OCI-LY3 (cell line): ENCODE results near the gene SRGAP2B.
"Not testable (repeated sequence)": the region's sequence is repeated elsewhere in the genome, so short reads cannot be mapped to it uniquely, and the experiment has no call there.

Experiments used
- H2AFZ ChIP-seq: fragments of 200-600, 300-600 bp; shearing (Covaris generic); 2 replicates; pipeline ENCODE4 v1.6.0; 2014; ENCODE audit warnings: antibody characterized with exemption, low read depth, low read length
- H3K27ac ChIP-seq: fragments of 200-600, 300-600 bp; sonication (generic); 2 replicates; pipeline ENCODE4 v1.5.1; 2014; ENCODE audit warnings: mild to moderate bottlenecking, low read length, moderate library complexity, mixed read lengths
- H3K27me3 ChIP-seq: fragments of 200-600, 300-600 bp; sonication (generic); 2 replicates; pipeline ENCODE4 v1.6.1; 2014; ENCODE audit warnings: low read depth, low read length, mixed read lengths
- H3K36me3 ChIP-seq: fragments of 200-600, 300-600 bp; sonication (generic); replicated peaks from 2 replicates; pipeline ENCODE3; 2014; ENCODE audit warnings: low read depth, low read length, mixed read lengths
- H3K4me1 ChIP-seq: fragments of 300-600, 200-600 bp; sonication (generic); 2 replicates; pipeline ENCODE4 v1.6.1; 2014; ENCODE audit warnings: low read length, mixed read lengths
- H3K4me2 ChIP-seq: fragments of 200-600, 300-600 bp; sonication (generic); 2 replicates; pipeline ENCODE4 v1.6.1; 2014; ENCODE audit warnings: low read length, mixed read lengths
- H3K4me3 ChIP-seq: fragments of 300-600, 200-600 bp; sonication (generic); 2 replicates; pipeline ENCODE4 v1.5.1; 2014; ENCODE audit warnings: antibody characterized with exemption, mild to moderate bottlenecking, low read length, moderate library complexity
- H3K79me2 ChIP-seq: fragments of 300-600, 200-600 bp; shearing (Covaris generic); 2 replicates; pipeline ENCODE4 v1.6.1; 2014; ENCODE audit warnings: mild to moderate bottlenecking, low read length, mixed read lengths
- H3K9ac ChIP-seq: fragments of 300-600, 200-600 bp; shearing (Covaris generic); 2 replicates; pipeline ENCODE4 v1.6.0; 2014; ENCODE audit warnings: mild to moderate bottlenecking, low read length, moderate library complexity
- H3K9me3 ChIP-seq: fragments of 200-600, 300-600 bp; shearing (Covaris generic); 2 replicates; pipeline ENCODE4 v1.6.1; 2014; ENCODE audit warnings: low read length, mixed read lengths; ENCODE audit not compliant: insufficient read depth
- H4K20me1 ChIP-seq: fragments of 200-600, 300-600 bp; sonication (generic); 2 replicates; pipeline ENCODE4 v1.6.1; 2016; ENCODE audit warnings: low read length, mixed read lengths; ENCODE audit not compliant: insufficient read depth

SRGAP2B gene

DNA sequence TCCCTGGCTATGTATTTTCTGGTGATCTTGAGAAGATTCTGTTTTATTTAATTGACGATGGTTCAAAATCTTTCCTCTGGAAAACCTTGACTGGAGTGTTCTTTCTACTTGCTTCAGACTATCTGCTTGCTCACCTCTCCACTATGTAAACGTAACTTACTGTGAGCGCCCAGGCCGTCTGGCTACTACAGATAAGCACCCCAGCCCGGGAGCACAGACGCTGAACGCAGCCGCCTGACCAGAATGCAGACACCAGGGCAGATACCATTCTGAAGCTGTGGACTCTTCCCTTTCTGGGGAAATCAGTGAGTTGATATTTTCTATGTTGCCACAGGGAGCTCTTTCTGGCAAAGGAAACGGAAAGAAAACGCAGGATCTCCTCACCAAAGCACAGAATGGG lies 28.6 kb downstream of the SRGAP2B start:
- H2AFZ ChIP-seq, H3K79me2 ChIP-seq, H3K4me2 ChIP-seq, H3K27me3 ChIP-seq, H3K9me3 ChIP-seq, H3K27ac ChIP-seq, H3K9ac ChIP-seq, H3K4me1 ChIP-seq, H3K4me3 ChIP-seq, H4K20me1 ChIP-seq, H3K36me3 ChIP-seq: not testable (repeated sequence)

DNA sequence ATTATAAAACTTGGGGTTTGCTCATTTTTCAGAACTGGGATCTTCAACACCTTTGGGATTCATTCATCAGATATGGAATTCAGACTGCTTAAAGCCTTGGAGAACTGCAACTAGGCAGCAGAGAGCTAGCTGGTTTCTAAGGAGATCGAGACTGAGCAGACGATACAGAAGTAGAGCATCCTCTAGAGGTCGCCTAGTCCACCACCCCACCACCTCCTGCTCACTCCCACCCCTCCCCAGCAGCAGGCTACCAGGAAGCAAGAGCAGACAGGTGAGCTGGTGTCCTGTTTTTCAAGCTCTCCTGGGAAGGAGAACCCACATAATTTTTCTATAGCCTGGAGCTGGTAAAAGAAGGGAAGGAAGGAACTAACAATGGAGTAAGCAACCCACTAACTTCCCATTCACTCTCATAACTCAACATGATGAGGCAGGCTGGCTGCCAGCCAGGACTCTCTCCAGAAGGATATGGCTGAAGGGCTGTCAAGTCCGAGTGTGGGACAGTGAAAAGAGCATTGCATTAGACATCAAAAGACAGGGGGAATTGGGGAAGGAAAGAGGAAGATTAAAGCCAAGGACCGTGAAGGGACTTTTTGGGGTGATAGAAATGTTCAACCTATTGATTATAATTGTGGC lies 29.8 kb downstream of the SRGAP2B start:
- not testable (repeated sequence) for H3K27ac ChIP-seq, H3K4me1 ChIP-seq, H2AFZ ChIP-seq, H3K27me3 ChIP-seq, H3K9me3 ChIP-seq, H4K20me1 ChIP-seq, H3K36me3 ChIP-seq, H3K4me3 ChIP-seq, H3K79me2 ChIP-seq, H3K9ac ChIP-seq
- peak overlapping the region; percentile 43; the same call in 1 of the 2 replicates for H3K4me2 ChIP-seq

DNA sequence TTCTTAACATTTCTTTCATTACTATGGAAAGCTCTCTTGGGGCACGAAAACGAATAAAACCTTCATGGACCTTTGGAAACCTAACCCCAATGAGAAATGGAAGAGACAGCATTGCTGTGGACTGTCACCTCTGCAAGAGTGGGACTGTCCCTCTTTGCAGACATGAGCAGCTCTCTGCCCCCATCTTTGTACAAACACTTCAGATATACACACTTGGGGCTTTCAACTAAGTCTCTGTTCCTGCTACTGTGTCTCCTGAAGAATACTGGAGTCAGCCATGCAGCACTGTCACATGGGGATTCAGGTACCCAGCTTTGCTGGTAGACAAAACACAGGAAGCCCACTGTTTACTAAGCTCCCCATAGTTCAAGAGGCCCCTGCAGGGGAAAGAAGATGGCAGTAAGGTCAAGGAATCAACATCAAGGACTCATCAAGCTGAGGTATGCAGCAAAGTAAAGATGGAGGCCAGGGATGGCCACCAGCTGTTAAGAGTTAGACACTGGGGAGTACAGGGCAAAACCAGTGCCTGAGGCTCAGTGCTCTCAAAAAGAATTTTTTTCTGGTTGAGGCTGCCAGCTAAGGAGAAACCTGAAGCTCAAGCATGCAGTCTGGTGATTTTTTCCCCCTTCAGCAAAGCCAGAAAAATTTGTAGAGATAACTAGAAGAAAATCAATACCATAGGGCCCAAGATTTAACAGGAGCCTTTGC lies 31.0 kb downstream of the SRGAP2B start:
- not testable (repeated sequence) for H3K9me3 ChIP-seq, H4K20me1 ChIP-seq, H3K36me3 ChIP-seq, H3K4me1 ChIP-seq, H3K79me2 ChIP-seq, H3K4me3 ChIP-seq, H2AFZ ChIP-seq, H3K27me3 ChIP-seq, H3K9ac ChIP-seq
- Histone ChIP-seq H3K27ac (peak overlapping the region; percentile 34), H3K4me2 (peak overlapping the region; percentile 28; the same call in 1 of the 2 replicates)

DNA sequence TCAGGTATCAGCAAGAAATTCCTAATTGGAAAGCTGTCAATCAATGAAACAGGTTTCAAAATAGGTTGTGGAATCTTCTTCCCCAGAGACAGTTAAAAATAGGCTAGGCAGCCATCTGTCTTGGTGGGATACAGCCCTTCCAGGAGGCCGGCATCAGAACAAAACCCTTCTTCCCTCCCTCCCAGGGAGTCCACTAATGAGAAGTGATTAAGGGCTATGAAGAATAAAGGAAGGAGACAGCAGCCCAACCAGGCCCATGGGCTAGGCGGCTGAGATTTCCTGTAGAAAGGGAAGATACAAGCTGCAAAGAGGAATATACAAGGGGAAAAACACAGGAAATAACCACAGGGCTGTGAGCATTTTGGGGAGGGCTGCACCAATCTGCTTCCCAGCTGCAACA lies 31.8 kb downstream of the SRGAP2B start:
- H3K79me2 ChIP-seq, H3K4me2 ChIP-seq, H4K20me1 ChIP-seq, H2AFZ ChIP-seq, H3K9ac ChIP-seq, H3K36me3 ChIP-seq, H3K27me3 ChIP-seq, H3K9me3 ChIP-seq, H3K4me3 ChIP-seq, H3K27ac ChIP-seq, H3K4me1 ChIP-seq: not testable (repeated sequence)

DNA sequence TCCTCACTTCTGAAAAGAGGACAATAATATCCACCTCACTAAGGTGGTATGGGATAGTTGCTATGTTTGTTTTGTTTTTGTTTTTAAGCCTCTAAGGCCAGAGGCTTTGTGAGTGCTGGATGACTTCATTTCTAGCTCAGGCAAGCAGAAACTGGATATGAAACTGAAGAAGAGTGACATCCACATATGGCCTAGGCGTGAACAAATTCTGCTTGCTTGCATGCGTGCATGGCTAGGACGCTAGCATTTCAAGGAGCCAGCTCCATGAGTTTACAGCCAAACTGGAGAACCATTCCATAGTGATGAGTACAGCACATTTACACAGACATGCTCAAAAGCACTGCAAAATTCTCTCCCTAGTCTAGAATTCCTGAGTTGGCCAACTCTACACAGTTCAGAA lies 36.9 kb downstream of the SRGAP2B start:
- H3K9ac ChIP-seq, H3K27ac ChIP-seq, H3K36me3 ChIP-seq, H2AFZ ChIP-seq, H3K9me3 ChIP-seq, H3K4me1 ChIP-seq, H3K4me3 ChIP-seq, H3K27me3 ChIP-seq, H4K20me1 ChIP-seq, H3K79me2 ChIP-seq: not testable (repeated sequence)
- 0 out of 2 replicates have a peak overlapping the region, but pooled peaks have one; percentile 32 for H3K4me2 ChIP-seq

DNA sequence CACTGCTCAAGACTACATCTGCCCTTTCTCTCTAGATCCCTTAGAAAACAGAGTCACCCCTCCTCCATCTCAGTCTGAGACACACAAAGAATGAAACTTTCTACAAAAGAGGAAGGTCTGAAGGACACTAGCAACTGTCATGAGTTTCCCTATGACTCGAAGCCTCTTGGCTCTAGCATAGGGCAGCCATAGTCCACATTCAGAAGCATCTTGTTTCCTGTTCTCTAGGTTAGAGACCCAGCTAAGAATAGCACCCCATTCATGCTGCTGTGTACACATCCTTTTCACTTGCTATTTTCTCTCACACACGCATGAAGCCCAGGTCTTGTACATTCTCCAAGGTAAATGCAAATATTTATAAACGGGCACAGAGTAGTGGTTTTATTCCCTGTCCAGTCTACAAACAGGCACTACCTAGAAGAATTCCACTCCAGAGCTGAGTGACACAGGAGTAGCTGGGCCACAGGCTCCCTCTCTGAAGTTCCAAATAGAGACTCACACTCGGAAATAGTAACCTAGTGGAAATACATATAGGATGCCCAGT lies 39.8 kb downstream of the SRGAP2B start:
- H4K20me1 ChIP-seq: not testable (repeated sequence)

DNA sequence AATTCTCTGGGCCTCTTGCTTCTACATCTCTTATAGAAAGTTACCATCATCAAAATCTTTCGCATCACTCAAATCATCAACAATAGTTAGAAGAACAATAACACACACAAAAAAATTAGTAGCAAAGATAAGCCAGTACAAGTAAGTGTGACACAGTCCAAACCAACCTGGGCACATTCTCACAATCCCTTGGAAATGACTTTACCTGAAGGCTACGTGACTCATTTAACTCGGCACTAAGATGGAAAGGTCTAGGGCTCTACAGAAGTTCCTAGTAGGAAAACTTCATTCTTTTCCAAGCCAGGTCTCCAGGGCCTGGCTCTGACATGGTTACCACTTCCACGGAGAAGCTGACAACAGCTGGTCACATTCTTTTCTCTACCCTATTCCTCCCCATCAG lies 41.7 kb downstream of the SRGAP2B start:
- H3K9ac ChIP-seq, H4K20me1 ChIP-seq, H3K79me2 ChIP-seq, H3K9me3 ChIP-seq, H3K27me3 ChIP-seq, H3K27ac ChIP-seq, H3K4me1 ChIP-seq, H3K4me2 ChIP-seq, H3K4me3 ChIP-seq, H2AFZ ChIP-seq, H3K36me3 ChIP-seq: not testable (repeated sequence)

More for the DNA sequence above, 39.8 kb downstream of the SRGAP2B start:
- not testable (repeated sequence) for H3K4me3 ChIP-seq, H3K4me2 ChIP-seq, H3K36me3 ChIP-seq, H3K79me2 ChIP-seq, H3K4me1 ChIP-seq, H3K27me3 ChIP-seq, H3K9me3 ChIP-seq, H3K9ac ChIP-seq, H3K27ac ChIP-seq, H2AFZ ChIP-seq

DNA sequence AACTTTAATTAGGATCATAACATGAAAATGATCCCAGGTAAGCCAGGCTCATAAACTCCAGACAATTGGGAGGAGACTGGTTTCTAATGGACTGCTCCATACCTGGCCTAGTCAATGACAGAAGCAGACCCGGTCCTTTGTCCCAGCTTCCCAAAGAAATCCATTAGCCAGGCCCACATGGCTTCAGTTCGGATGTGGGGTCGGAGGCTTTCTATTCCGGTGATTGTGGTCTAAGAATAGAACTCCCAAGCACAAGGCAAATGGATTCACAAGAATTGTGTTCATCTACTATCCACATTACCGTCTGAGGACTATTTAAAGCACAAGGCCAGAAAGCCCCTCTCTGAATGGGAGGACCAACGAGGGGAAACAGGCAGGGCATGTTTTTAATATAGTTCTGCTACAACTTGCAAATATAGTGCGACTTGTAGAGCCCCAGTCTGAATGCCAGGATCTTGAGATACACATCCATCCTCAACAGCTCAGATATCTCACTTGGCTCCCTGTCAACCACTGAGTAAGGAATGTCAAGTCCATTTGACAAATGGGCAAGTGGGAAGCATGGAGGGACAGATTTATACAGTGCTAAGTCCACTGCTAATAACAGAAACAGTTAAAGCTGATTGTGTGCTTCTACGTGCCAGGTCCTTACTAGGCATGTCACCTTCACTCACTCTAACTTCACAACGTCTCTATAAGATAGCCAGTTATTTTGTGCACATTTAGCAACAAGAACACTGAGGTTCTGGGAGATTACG lies 42.9 kb downstream of the SRGAP2B start:
- not testable (repeated sequence) for H3K4me2 ChIP-seq, H3K9me3 ChIP-seq, H3K4me1 ChIP-seq, H3K9ac ChIP-seq, H4K20me1 ChIP-seq, H3K4me3 ChIP-seq, H3K79me2 ChIP-seq, H3K27ac ChIP-seq, H2AFZ ChIP-seq, H3K27me3 ChIP-seq, H3K36me3 ChIP-seq

DNA sequence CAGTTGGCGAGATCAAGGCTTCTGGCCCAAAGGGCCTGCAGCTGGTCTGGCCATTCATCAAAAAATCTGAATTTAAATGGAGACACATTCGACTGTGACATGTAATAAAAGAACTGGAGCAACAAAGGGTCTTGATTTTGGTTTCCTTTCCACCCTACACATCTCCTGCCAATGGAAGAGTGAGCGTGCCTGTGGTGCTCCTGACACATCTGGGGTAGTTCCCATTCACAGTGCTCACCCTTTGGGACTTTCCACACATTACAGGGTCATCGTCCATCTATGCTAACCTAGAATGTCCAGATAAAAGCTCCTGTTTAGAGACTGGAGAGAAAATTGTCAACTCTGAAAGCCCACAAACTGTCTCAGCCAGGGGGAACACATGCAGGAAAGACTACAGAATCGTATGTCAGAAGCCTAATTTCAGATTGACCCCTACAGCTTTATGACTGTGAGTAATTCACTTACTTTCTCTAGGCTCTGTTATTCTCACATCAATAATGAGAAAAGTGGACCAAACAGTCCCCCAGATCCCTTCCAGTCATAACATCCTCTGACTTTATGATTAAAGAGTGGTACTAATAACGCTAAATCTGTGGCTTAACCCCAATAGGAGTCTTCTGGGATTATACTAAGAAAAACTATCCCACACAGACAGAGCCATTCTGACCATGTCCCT lies 46.8 kb downstream of the SRGAP2B start:
- not testable (repeated sequence) for H3K9ac ChIP-seq, H4K20me1 ChIP-seq, H3K4me1 ChIP-seq, H3K27ac ChIP-seq, H3K4me3 ChIP-seq, H3K36me3 ChIP-seq, H3K79me2 ChIP-seq, H2AFZ ChIP-seq, H3K9me3 ChIP-seq, H3K4me2 ChIP-seq, H3K27me3 ChIP-seq
